OCI-LY3 (cell line): ENCODE results near the gene FRMD8.
A peak's percentile ranks its signal among the peaks of the same experiment; 100 is the strongest.

Source experiments
- H2AFZ ChIP-seq: fragments of 200-600, 300-600 bp; shearing (Covaris generic); 2 replicates; pipeline ENCODE4 v1.6.0; 2014; ENCODE audit warnings: antibody characterized with exemption, low read depth, low read length
- H3K27ac ChIP-seq: fragments of 200-600, 300-600 bp; sonication (generic); 2 replicates; pipeline ENCODE4 v1.5.1; 2014; ENCODE audit warnings: mild to moderate bottlenecking, low read length, moderate library complexity, mixed read lengths
- H3K27me3 ChIP-seq: fragments of 200-600, 300-600 bp; sonication (generic); 2 replicates; pipeline ENCODE4 v1.6.1; 2014; ENCODE audit warnings: low read depth, low read length, mixed read lengths
- H3K36me3 ChIP-seq: fragments of 200-600, 300-600 bp; sonication (generic); replicated peaks from 2 replicates; pipeline ENCODE3; 2014; ENCODE audit warnings: low read depth, low read length, mixed read lengths
- H3K4me1 ChIP-seq: fragments of 300-600, 200-600 bp; sonication (generic); 2 replicates; pipeline ENCODE4 v1.6.1; 2014; ENCODE audit warnings: low read length, mixed read lengths
- H3K4me2 ChIP-seq: fragments of 200-600, 300-600 bp; sonication (generic); 2 replicates; pipeline ENCODE4 v1.6.1; 2014; ENCODE audit warnings: low read length, mixed read lengths
- H3K4me3 ChIP-seq: fragments of 300-600, 200-600 bp; sonication (generic); 2 replicates; pipeline ENCODE4 v1.5.1; 2014; ENCODE audit warnings: antibody characterized with exemption, mild to moderate bottlenecking, low read length, moderate library complexity
- H3K79me2 ChIP-seq: fragments of 300-600, 200-600 bp; shearing (Covaris generic); 2 replicates; pipeline ENCODE4 v1.6.1; 2014; ENCODE audit warnings: mild to moderate bottlenecking, low read length, mixed read lengths
- H3K9ac ChIP-seq: fragments of 300-600, 200-600 bp; shearing (Covaris generic); 2 replicates; pipeline ENCODE4 v1.6.0; 2014; ENCODE audit warnings: mild to moderate bottlenecking, low read length, moderate library complexity
- H3K9me3 ChIP-seq: fragments of 200-600, 300-600 bp; shearing (Covaris generic); 2 replicates; pipeline ENCODE4 v1.6.1; 2014; ENCODE audit warnings: low read length, mixed read lengths; ENCODE audit not compliant: insufficient read depth
- H4K20me1 ChIP-seq: fragments of 200-600, 300-600 bp; sonication (generic); 2 replicates; pipeline ENCODE4 v1.6.1; 2016; ENCODE audit warnings: low read length, mixed read lengths; ENCODE audit not compliant: insufficient read depth
- EZH2phosphoT487 ChIP-seq: fragments of 200-600 bp; shearing (Covaris generic); IDR thresholded peaks from 2 replicates; pipeline ENCODE4 v1.6.1; 2018; ENCODE audit warnings: antibody characterized with exemption, mixed run types, low read depth
- TF ChIP-seq, protein P1 (sequence below): fragments of 200-600, 300-600 bp; sonication (generic); IDR thresholded peaks from 2 replicates; pipeline ENCODE4 v1.5.1; 2014; ENCODE audit warnings: antibody characterized with exemption, low read length, low read depth

Gene FRMD8

DNA sequence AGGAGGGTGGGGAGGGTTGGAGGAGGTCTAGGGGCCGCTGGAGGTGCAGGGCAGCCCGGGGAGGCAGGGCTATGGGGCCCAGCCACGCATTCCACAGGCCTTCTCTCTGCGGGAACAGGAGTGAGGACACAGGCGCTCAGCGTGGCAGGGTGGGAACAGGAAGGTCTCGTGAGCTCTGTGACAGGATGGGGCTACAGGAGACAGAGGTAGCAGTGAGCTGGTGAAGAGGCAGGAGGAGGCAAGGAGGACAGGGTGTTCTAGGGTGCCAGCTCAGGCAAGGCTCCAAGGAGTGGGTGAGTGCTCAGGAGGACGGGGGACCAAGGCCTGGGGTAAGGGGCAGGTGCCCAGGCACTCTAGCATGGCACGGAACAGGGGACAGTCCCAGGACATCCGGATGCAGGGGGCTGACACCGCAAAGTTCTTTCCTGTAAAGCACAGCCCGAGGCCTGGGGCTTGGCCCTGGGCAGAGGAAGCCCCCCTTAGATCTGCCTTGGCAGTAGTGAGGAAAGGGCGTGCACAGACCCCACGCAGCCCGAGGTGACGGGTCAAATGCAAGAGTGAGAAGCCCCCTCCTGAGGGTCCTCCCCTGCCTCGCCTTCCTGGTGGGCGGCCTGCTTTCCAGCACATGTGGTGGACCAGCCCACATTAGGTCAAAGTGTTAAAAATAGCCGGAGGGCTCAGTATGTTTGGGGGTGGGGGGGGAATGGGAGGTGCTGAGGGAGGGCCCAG, 31.4 kb downstream of the FRMD8 start:
- Histone ChIP-seq H3K36me3 (peaks cover 1% of the 10 kb centered on the region), H3K4me1 (peaks cover 55% of the 10 kb centered on the region), H3K27me3 (no peaks in the 10 kb centered on the region), H3K9me3 (no peaks in the 10 kb centered on the region), H3K9ac (peak overlapping the region; percentile 96), H3K79me2 (peaks cover 51% of the 10 kb centered on the region), H3K27ac (peak overlapping the region; percentile 97), H3K4me2 (peak overlapping the region; percentile 92), H3K4me3 (peak overlapping the region; percentile 77), H2AFZ (no peak overlapping the region), H4K20me1 (no peaks in the 10 kb centered on the region)
- TF ChIP-seq EZH2phosphoT487: no peak
- TF ChIP-seq, protein P1, sequence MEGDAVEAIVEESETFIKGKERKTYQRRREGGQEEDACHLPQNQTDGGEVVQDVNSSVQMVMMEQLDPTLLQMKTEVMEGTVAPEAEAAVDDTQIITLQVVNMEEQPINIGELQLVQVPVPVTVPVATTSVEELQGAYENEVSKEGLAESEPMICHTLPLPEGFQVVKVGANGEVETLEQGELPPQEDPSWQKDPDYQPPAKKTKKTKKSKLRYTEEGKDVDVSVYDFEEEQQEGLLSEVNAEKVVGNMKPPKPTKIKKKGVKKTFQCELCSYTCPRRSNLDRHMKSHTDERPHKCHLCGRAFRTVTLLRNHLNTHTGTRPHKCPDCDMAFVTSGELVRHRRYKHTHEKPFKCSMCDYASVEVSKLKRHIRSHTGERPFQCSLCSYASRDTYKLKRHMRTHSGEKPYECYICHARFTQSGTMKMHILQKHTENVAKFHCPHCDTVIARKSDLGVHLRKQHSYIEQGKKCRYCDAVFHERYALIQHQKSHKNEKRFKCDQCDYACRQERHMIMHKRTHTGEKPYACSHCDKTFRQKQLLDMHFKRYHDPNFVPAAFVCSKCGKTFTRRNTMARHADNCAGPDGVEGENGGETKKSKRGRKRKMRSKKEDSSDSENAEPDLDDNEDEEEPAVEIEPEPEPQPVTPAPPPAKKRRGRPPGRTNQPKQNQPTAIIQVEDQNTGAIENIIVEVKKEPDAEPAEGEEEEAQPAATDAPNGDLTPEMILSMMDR: no peak

DNA sequence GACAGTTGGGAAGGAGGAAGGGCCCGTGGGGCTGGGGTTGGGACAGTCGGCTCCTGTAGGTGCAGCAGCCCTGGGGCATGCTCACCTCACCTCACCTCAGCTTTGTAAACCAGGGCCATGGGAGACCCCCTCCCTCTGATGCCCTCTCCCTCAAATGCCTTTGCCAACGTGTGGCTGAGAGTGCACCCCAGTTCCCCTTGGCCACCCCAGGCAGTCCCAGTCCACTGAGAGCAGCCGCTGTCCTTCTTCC, 31.9 kb downstream of the FRMD8 start:
- peaks cover 56% of the 10 kb centered on the region for H3K79me2 ChIP-seq
- peak overlapping the region; percentile 77 for H3K4me3 ChIP-seq
- H3K4me1 ChIP-seq: peaks cover 55% of the 10 kb centered on the region
- no peak overlapping the region for H2AFZ ChIP-seq
- H4K20me1 ChIP-seq: peaks cover 3% of the 10 kb centered on the region; the same call in 1 of the 2 replicates
- H3K4me2 ChIP-seq: peak overlapping the region; percentile 92
- H3K9me3 ChIP-seq: no peaks in the 10 kb centered on the region
- H3K27me3 ChIP-seq: no peaks in the 10 kb centered on the region
- H3K27ac ChIP-seq: peak overlapping the region; percentile 97
- no peak for TF ChIP-seq EZH2phosphoT487
- TF ChIP-seq, protein P1: no peak
- H3K9ac ChIP-seq: peak overlapping the region; percentile 96
- H3K36me3 ChIP-seq: peaks cover 6% of the 10 kb centered on the region

DNA sequence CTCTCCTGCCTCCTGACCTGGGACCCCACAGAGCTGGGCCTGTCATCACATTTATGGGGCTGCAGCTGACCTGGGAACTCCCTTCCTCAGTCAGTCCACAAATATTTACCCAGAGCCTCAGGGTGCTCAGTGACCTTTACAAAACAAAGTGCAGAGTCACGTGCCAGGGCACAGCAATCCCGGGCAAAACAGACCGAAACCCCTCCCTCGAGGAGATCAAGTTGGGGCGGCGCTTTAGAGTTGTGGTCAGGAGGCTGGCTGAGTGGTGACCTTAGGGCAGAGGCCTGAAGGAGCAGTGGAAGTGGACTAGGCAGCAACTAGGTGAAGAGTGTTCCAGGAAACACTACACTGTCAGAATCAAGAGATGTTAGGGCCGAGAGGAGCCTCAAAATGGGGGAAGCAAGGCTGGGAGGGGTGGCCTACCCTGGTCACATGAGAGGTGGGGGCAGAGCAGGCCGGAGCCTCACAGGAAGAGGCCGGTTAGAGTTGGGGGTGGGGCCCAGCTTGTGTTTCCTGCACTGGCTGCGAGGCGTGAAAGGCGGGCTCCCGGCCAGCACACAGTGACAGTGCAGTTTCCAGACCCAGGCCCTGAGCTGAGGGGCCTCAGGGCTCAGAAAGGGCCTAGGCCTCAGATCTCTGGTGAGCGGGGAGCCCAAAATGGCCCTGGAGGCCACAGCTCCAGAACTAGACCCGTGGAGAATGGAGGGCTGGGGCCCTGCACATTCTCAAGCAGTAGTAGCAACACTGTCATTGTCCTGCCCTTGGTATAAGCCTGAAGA, 32.4 kb downstream of the FRMD8 start:
- peaks cover 55% of the 10 kb centered on the region for H3K4me1 ChIP-seq

DNA sequence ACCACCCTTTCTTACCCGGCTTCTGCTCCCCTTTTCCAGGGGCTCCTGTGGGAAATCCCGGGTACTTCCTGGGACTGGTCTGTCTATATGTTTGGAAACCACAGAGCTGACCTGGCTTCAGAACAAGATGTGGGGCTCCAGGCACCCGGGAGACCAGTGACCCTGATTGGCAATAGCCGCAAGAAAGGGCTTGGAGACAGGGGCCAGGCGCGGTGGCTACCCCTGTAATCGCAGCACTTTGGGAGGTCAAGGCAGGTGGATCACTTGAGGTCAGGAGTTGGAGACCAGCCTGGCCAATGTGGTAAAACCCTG, 33.0 kb downstream of the FRMD8 start:
- H3K9ac ChIP-seq: peak overlapping the region; percentile 96
- TF ChIP-seq, protein P1: no peak
- TF ChIP-seq EZH2phosphoT487: no peak
- peak overlapping the region; percentile 92 for H3K4me2 ChIP-seq
- H3K27ac ChIP-seq: peak overlapping the region; percentile 97
- H3K79me2 ChIP-seq: peaks cover 66% of the 10 kb centered on the region
- peaks cover 14% of the 10 kb centered on the region for H4K20me1 ChIP-seq
- peaks cover 55% of the 10 kb centered on the region for H3K4me1 ChIP-seq
- no peaks in the 10 kb centered on the region for H3K9me3 ChIP-seq
- no peaks in the 10 kb centered on the region for H3K27me3 ChIP-seq
- no peak overlapping the region for H2AFZ ChIP-seq
- H3K4me3 ChIP-seq: peak overlapping the region; percentile 77
- H3K36me3 ChIP-seq: peaks cover 17% of the 10 kb centered on the region

More for the DNA sequence above, 32.4 kb downstream of the FRMD8 start:
- Histone ChIP-seq H2AFZ (peak overlapping the region; percentile 60; the same call in 1 of the 2 replicates), H3K9me3 (no peaks in the 10 kb centered on the region), H3K79me2 (peaks cover 61% of the 10 kb centered on the region), H3K27ac (peak overlapping the region; percentile 97), H3K9ac (peak overlapping the region; percentile 96), H4K20me1 (peaks cover 8% of the 10 kb centered on the region), H3K4me3 (peak overlapping the region; percentile 77), H3K36me3 (peaks cover 11% of the 10 kb centered on the region), H3K27me3 (no peaks in the 10 kb centered on the region), H3K4me2 (peak overlapping the region; percentile 92)
- TF ChIP-seq EZH2phosphoT487: no peak
- TF ChIP-seq, protein P1: no peak
